NCI-H1105 (cell line): Measurements from ENCODE around the gene SRRT.
"Not testable (repeated sequence)": the region's sequence is repeated elsewhere in the genome, so short reads cannot be mapped to it uniquely, and the experiment has no call there.

Experiments used
- DNase-seq: peaks from one replicate; lab custom pipeline; 2025; lab: John Stamatoyannopoulos, UW

The SRRT gene

GRCh38 chr7:100854146-100854895 lies 20.6 kb upstream of the SRRT start:
- no peak for DNase-seq

GRCh38 chr7:100854899-100855298 lies 20.0 kb upstream of the SRRT start:
- not testable (repeated sequence) for DNase-seq

DNA sequence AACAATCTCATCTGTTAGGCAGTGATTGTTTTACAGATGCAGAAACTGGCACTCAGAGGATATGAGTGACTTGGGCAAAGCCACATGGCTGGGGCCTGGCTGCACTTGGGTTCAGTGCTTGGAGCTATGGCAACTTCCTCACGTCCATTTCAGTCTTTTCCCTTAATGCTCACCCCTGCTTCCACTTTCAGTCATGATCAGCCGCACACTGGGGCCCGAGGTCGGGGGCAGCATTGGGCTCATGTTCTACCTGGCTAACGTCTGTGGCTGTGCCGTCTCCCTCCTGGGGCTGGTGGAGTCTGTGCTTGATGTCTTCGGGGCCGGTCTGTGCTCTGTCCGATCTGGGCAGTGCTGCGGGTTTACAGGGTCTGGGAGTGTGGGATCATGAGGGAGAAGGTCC lies 19.4 kb upstream of the SRRT start:
- no peak for DNase-seq

DNA sequence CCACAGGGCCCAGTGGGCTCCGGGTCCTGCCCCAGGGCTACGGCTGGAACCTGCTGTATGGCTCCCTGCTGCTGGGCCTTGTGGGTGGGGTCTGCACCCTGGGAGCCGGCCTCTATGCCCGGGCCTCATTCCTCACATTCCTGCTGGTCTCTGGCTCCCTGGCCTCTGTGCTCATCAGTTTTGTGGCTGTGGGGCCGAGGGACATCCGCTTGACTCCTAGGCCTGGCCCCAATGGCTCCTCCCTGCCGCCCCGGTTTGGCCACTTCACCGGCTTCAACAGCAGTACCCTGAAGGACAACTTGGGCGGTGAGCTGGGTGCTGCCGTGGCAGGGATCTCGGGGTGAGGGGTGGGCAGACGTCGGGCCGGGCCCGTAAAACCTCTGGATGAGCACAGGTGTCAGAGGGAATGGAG lies 18.0 kb upstream of the SRRT start:
- DNase-seq, result no peak

- no peak for DNase-seq
Observed at GRCh38 chr7:100859856-100860255, 15.0 kb upstream of the SRRT start.

GRCh38 chr7:100860702-100861615 lies 13.9 kb upstream of the SRRT start:
- DNase-seq, result no peak

DNA sequence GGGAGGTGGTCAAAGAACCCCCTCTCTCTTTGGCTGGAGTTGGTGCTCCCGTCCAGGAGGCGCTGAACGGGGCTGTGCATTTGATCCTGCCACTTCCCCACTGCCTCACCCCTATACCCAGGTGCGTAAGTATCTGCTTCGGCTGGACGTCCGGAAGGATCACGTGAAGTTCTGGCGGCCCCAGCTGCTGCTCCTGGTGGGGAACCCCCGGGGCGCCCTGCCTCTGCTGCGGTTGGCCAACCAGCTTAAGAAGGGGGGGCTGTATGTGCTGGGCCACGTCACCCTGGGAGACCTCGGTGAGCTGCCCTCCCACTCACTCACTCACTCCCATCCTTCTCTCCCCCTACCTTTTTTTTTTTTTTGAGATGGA lies 13.3 kb upstream of the SRRT start:
- no peak for DNase-seq

DNA sequence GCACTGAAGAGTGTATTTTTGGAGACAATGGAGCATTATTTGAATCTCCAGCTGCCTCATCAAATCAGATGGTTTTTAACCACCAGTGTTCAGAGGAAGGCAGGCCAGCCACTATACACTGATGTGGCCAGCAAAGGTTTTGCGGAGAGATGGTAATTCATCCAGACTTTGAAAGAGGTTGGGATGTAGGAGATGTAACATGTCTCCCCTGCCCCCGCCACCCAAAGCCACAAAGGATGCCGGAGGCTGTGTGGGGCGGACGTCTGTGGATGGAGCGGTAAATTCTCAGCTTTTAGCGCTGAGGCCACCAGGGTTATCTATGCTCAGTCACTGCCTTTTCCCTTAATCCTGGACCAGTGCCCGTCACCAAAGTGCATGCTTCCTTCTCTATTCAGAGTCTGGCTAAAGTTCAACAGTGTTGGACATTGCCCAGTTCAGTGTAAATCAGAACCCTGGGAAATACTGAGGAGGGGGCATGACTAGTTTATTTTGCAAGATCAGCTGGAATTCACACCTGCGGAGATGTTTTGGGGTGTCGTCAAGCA lies 11.4 kb upstream of the SRRT start:
- DNase-seq, result no peak

DNA sequence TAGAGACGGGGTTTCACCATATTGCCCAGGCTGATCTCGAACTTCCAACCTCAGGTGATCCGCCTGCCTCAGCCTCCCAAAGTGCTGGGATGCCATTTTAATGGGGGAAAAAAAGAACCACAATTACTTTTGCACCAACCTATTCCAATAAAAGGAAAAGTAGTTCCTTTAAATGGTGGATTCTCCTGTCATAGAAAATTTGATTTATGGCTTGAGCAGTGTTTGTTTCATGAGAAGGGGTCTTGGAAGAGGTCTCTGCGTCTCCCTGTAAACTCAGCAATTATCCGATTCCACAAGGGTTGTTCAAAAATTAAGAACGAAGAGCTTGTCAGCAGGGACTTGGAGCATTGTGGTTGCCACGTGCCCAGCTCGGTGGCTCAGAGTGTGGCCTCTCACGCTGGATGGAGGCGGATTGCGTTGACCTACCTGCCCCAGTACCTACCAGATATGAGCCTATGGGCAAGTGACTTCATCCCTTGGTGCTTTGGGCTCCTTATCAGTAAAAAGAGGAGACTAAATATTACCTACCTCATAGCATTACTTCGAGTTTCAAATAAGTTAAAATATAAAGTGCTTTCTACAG lies 10.5 kb upstream of the SRRT start:
- DNase-seq, result no peak

GRCh38 chr7:100865372-100865911 lies 9.5 kb upstream of the SRRT start:
- DNase-seq, result peak; percentile 72

DNA sequence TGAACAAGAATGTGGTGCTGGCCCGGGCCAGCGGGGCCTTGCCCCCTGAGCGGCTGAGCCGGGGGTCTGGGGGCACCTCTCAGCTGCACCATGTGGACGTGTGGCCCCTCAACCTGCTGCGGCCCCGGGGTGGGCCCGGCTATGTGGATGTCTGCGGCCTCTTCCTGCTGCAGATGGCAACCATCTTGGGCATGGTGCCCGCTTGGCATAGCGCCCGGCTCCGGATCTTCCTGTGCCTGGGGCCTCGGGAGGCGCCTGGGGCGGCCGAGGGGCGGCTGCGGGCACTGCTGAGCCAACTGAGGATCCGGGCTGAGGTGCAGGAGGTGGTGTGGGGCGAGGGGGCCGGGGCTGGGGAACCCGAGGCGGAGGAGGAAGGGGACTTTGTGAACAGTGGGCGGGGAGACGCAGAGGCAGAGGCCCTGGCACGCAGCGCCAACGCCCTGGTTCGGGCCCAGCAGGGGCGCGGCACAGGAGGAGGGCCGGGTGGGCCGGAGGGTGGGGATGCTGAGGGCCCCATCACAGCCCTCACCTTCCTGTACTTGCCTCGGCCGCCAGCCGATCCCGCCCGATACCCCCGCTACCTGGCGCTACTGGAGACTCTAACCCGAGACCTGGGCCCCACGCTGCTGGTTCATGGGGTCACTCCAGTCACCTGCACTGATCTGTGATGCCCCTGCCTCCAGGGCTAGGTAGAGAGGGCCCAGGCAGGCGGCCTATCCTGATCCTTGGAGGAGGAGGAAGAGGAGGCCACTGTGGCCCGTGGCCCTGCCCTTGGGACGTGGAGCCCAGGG lies 8.8 kb upstream of the SRRT start:
- DNase-seq, result peak; percentile 77

DNA sequence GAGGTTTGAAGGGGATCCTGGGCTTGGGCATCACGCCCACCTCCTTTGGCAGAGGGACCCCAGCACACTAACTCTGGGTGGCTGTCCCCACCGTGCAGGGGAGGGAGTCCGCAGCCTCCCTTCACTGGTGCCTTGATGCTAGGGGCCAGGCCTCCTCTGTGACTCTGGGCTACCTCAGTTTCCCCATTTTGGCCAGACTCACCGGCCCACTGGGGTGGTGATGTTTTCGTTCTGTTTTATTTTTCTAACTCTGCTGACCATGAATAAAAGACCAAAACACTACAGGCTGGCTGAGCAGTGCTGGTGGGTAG lies 8.2 kb upstream of the SRRT start:
- DNase-seq, result no peak

- DNase-seq, result no peak
Observed at GRCh38 chr7:100867040-100867775, 7.7 kb upstream of the SRRT start, which contains the start of gene TRIP6. TRIP6 (plus strand) TSS chr7:100867387; CDS start chr7:100867498, 111 bp downstream.

DNA sequence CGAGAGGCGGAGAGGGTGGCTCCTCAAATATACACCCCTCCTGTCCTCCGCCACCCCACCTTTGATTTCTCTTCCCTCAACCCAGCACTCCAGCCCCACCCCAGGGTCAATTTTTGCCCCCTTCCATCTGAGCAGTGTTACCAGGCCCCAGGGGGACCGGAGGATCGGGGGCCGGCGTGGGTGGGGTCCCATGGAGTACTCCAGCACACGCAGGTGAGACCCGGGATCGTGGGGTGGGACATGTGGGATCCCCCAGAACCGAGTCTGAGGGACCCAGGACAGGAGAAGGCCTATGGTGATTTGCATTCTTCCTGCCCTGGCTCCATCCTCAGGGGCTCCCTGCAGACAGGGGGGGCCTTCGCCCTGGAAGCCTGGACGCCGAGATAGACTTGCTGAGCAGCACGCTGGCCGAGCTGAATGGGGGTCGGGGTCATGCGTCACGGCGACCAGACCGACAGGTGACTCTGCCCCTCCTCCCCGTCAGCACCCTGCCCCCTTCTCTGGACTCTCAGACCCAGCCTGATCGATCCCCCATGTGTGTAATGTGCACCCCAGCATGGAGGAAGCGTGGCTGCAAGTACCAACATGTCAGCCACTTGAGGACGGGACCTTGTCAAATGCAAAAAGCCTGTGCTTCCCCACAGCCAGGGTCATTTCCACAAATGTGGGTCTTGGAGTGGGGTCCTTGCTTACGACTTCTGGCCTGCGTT lies 7.0 kb upstream of the SRRT start:
- DNase-seq, result no peak

DNA sequence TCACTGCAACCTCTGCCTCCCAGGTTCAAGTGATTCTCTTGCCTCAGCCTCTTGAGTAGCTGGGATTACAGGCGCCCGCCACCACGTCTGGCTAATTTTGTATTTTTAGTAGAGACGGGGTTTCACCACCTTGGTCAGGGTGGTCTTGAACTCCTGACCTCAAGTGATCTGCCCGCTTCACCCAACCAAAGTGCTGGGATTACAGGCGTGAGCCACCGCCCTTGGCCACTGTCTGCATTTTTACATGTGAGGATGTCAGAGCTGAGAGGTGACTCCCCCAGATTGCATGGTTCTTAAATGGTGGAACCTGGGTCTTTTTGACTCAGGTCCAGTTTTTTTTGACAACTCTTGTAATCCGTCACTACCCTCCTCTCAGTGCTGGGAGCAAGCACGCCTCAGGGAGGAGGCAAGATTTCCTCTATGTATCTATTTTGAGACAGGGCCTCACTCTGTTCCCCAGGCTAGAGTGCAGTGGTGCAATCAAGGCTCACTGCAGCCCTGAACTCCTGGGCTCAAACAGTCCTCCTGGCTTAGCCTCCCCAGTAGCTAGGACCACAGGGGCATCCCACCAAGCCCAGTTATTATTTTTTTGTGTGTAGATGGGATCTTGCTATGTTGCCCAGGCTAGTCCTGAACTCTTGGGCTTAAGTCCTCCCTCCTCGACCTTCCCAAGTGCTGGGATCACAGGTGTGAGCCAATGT lies 1.2 kb upstream of the SRRT start:
- no peak for DNase-seq

GRCh38 chr7:100874300-100874576 lies 665 bp upstream of the SRRT start:
- no peak for DNase-seq

DNA sequence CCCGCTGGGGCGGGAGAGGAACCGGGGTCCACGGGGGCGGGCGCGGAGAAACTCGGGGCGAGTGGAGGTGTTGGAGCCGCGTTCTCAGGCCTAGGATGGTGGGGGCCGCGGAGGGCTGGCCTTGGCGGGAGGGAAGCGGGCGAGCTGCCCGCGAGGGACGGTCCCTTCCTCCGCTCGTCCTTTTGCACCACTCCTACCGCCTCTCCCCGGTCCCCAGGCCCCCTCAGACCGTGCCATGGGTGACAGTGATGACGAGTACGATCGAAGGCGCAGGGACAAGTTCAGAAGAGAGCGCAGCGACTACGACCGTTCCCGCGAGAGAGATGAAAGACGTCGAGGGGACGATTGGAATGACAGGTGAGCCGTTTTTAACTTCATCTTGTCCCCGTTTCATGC lies 451 bp downstream of the SRRT start:
- DNase-seq, result no peak

DNA sequence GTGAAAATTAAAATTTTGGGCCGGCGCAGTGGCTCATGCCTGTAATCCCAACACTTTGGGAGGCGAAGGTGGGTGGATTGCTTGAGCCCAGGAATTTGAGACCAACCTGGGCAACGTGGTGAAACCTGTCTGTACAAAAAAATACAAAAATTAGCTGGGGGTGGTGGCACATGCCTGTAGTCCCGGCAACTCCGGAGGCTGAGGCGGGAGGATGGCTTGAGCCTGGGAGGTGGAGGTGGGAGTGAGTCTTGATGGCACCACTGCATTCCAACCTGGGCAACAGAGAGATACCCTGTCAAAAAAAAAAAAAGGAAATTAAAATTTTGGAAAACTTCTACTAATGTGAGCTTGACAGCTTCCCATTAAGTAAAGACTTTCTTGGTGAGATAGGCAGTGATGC lies 3.1 kb downstream of the SRRT start:
- no peak for DNase-seq

GRCh38 chr7:100878685-100879084 lies 3.8 kb downstream of the SRRT start:
- DNase-seq, result no peak

- DNase-seq, result no peak
Observed at GRCh38 chr7:100879685-100880261, 4.9 kb downstream of the SRRT start.
